HCT116 (cell line): Measurements from ENCODE around the gene CDC42SE2. TPM values are rescaled to one million over a fixed set of nuclear protein-coding genes. Genes with fewer than 3 reads are reported as not detected.

Source experiments
- ATAC-seq: fragments of 200-7000 bp; cut with Tn5 transposase; 2 replicates; pipeline ENCODE4 v1.9.1; 2020; ENCODE audit warnings: mild to moderate bottlenecking, moderate library complexity
- BruUV-seq: library from RNA; stranded (reverse); fragments of 400-500 nt; replicated peaks from 2 replicates; lab custom pipeline; 2021; lab: Mats Ljungman, UMichigan
- CTCF ChIA-PET: fragments of 300-600 bp; sonication (Branson Sonifier 250); formaldehyde crosslinking; loops from one replicate; lab custom pipeline; 2021; ENCODE audit warnings: antibody characterized with exemption; lab: Charles Lee
- POLR2A ChIA-PET: fragments of 300-600, 350-600 bp; sonication (Branson Sonifier 250); formaldehyde crosslinking; loops from one replicate; lab custom pipeline; 2021; ENCODE audit warnings: antibody characterized with exemption; lab: Charles Lee
- RAD21 ChIA-PET, 2 experiments: fragments of 300-600 bp; sonication (Branson Sonifier 250); formaldehyde crosslinking; loops; one replicate each; lab custom pipeline; 2023; ENCODE audit warnings: low total read pairs in 2 of 2; ENCODE audit not compliant: uncharacterized antibody in 2 of 2, unreplicated experiment in 2 of 2, low non-redundant PET in 1 of 2; lab: Charles Lee
- DNase-seq: peaks from one replicate; pipeline ENCODE4 v3.0.0-alpha.2; 2010; ENCODE audit warnings: low read depth, low spot score
- H2AFZ ChIP-seq: fragments of 200-600 bp; shearing (Covaris generic), sonication (generic); 2 replicates; pipeline ENCODE4 v1.6.1; 2017; ENCODE audit warnings: low read depth, mixed run types, mixed read lengths, antibody characterized with exemption, low read length; ENCODE audit not compliant: poor library complexity, severe bottlenecking
- H3K27ac ChIP-seq: 2 replicates; pipeline ENCODE4 v1.5.1; 2012; ENCODE audit warnings: low read depth, low read length
- H3K27me3 ChIP-seq: fragments of 200-600 bp; sonication (generic); 2 replicates; pipeline ENCODE4 v1.6.1; 2016; ENCODE audit warnings: mixed run types, low read length, mixed read lengths; ENCODE audit not compliant: insufficient read depth
- H3K36me3 ChIP-seq, 2 experiments: fragments of 200-500 bp in 1 of 2; fragments of 200-600 bp in 1 of 2; sonication (Bioruptor generic) in 1 of 2; sonication (generic) in 1 of 2; 2 replicates each; pipeline versions ENCODE4 v1.5.1 to v1.6.1; 2014 to 2016; ENCODE audit warnings: low read length in 2 of 2, inconsistent platforms in 1 of 2, mixed read lengths in 1 of 2, mixed run types in 1 of 2; ENCODE audit not compliant: insufficient read depth in 2 of 2, control insufficient read depth in 1 of 2
- H3K4me1 ChIP-seq, 2 experiments: fragments of 200-600 bp in 1 of 2; sonication (generic) in 1 of 2; 2 replicates each; pipeline versions ENCODE4 v1.5.1 to v1.6.1; 2012 to 2017; ENCODE audit warnings: low read length in 2 of 2, inconsistent platforms in 1 of 2, mild to moderate bottlenecking in 1 of 2, mixed read lengths in 1 of 2, mixed run types in 1 of 2, moderate library complexity in 1 of 2; ENCODE audit not compliant: insufficient read depth in 2 of 2, control insufficient read depth in 1 of 2
- H3K4me2 ChIP-seq: fragments of 200-600 bp; sonication (generic); 2 replicates; pipeline ENCODE4 v1.6.1; 2017; ENCODE audit warnings: mixed run types, low read length, mixed read lengths
- H3K4me3 ChIP-seq, 2 experiments: fragments of 200-600 bp in 1 of 2; sonication (generic) in 1 of 2; replicated peaks in 1 of 2; 2 replicates each; pipeline ENCODE4 v1.5.1; 2011 to 2016; ENCODE audit warnings: low read length in 2 of 2, control low read depth in 1 of 2, low read depth in 1 of 2, mild to moderate bottlenecking in 1 of 2, mixed read lengths in 1 of 2, mixed run types in 1 of 2
- H3K79me2 ChIP-seq: fragments of 200-600 bp; sonication (generic); 2 replicates; pipeline ENCODE4 v1.6.1; 2017; ENCODE audit warnings: mild to moderate bottlenecking, mixed run types, low read length, moderate library complexity, mixed read lengths; ENCODE audit not compliant: insufficient read depth
- H3K9ac ChIP-seq: fragments of 200-600 bp; sonication (generic); 2 replicates; pipeline ENCODE4 v1.6.1; 2016; ENCODE audit warnings: low read length, mixed read lengths
- H3K9me2 ChIP-seq: fragments of 200-600 bp; sonication (generic), shearing (Covaris generic); 2 replicates; pipeline ENCODE4 v1.6.1; 2017; ENCODE audit warnings: mixed run types, mild to moderate bottlenecking, moderate library complexity; ENCODE audit not compliant: insufficient read depth
- H3K9me3 ChIP-seq, 2 experiments: fragments of 200-500 bp in 1 of 2; fragments of 200-600 bp in 1 of 2; sonication (Bioruptor generic) in 1 of 2; sonication (generic) in 1 of 2; 2 replicates each; pipeline ENCODE4 v1.6.1; 2014 to 2017; ENCODE audit warnings: low read length in 2 of 2, mixed read lengths in 2 of 2, inconsistent platforms in 1 of 2, low read depth in 1 of 2, mild to moderate bottlenecking in 1 of 2, mixed run types in 1 of 2, moderate library complexity in 1 of 2; ENCODE audit not compliant: control insufficient read depth in 1 of 2, insufficient read depth in 1 of 2
- H4K20me1 ChIP-seq: fragments of 200-600 bp; sonication (generic), shearing (Covaris generic); 2 replicates; pipeline ENCODE4 v1.6.1; 2017; ENCODE audit warnings: mixed run types, mild to moderate bottlenecking, moderate library complexity; ENCODE audit not compliant: insufficient read depth
- CBX3 ChIP-seq: IDR thresholded peaks from 2 replicates; pipeline ENCODE4 v1.6.1; 2012; ENCODE audit warnings: low read depth
- CEBPB ChIP-seq: IDR thresholded peaks from 2 replicates; pipeline ENCODE4 v1.6.1; 2012; ENCODE audit warnings: low read depth
- EZH2phosphoT487 ChIP-seq: fragments of 200-600 bp; IDR thresholded peaks from 2 replicates; pipeline ENCODE4 v1.6.1; 2018; ENCODE audit warnings: antibody characterized with exemption, borderline replicate concordance
- FOSL1 ChIP-seq: IDR thresholded peaks from 2 replicates; pipeline ENCODE4 v1.6.1; 2012; ENCODE audit warnings: low read depth
- POLR2A ChIP-seq: IDR thresholded peaks from 2 replicates; pipeline ENCODE4 v1.7.0; 2011; ENCODE audit warnings: borderline replicate concordance; ENCODE audit not compliant: insufficient read depth, insufficient read length; ENCODE audit errors: extremely low read depth
- POLR2AphosphoS5 ChIP-seq: IDR thresholded peaks from 2 replicates; pipeline ENCODE4 v1.6.1; 2011; ENCODE audit warnings: mild to moderate bottlenecking, low read depth, low read length, moderate library complexity
- RAD21 ChIP-seq: IDR thresholded peaks from 2 replicates; pipeline ENCODE4 v1.6.1; 2012; ENCODE audit warnings: low read depth, mild to moderate bottlenecking
- SIN3A ChIP-seq: IDR thresholded peaks from 2 replicates; pipeline ENCODE4 v1.6.1; 2012; ENCODE audit warnings: low read depth
- SRF ChIP-seq: IDR thresholded peaks from 2 replicates; pipeline ENCODE4 v1.6.1; 2012; ENCODE audit warnings: low read depth
- TCF7L2 ChIP-seq: IDR thresholded peaks from 2 replicates; pipeline ENCODE4 v1.7.0; 2011; ENCODE audit warnings: borderline replicate concordance, inconsistent platforms; ENCODE audit not compliant: insufficient read depth, insufficient read length; ENCODE audit errors: extremely low read depth
- YY1 ChIP-seq: IDR thresholded peaks from 2 replicates; pipeline ENCODE4 v1.6.1; 2011; ENCODE audit warnings: low read length, low read depth, moderate library complexity, mild to moderate bottlenecking; ENCODE audit not compliant: insufficient replicate concordance; ENCODE audit errors: extremely low read depth
- ZFX ChIP-seq: fragments of 450-650 bp; IDR thresholded peaks from 2 replicates; pipeline ENCODE4 v1.6.1; 2017
- intact Hi-C: fragments of 100-400 bp; cut with micrococcal nuclease; formaldehyde crosslinking; loops from 2 replicates; pipeline ENCODE4 v1.10.0; 2022
- total RNA-seq: library from RNA; stranded (reverse); gene quantifications from one replicate; pipeline ENCODE4 v1.2.1, GENCODE V29; 2021; ENCODE audit not compliant: unreplicated experiment
- TF ChIP-seq, protein P1 (sequence below): IDR thresholded peaks from 2 replicates; pipeline ENCODE4 v1.6.1; 2012; ENCODE audit warnings: low read depth
- TF ChIP-seq, protein P2 (sequence below): IDR thresholded peaks from 2 replicates; pipeline ENCODE4 v1.6.1; 2012
- TF ChIP-seq, protein P3 (sequence below): IDR thresholded peaks from 2 replicates; pipeline ENCODE4 v1.6.1; 2012

The CDC42SE2 gene
- total RNA-seq, 1 experiment from 2014 or later: 27.0 TPM

DNA sequence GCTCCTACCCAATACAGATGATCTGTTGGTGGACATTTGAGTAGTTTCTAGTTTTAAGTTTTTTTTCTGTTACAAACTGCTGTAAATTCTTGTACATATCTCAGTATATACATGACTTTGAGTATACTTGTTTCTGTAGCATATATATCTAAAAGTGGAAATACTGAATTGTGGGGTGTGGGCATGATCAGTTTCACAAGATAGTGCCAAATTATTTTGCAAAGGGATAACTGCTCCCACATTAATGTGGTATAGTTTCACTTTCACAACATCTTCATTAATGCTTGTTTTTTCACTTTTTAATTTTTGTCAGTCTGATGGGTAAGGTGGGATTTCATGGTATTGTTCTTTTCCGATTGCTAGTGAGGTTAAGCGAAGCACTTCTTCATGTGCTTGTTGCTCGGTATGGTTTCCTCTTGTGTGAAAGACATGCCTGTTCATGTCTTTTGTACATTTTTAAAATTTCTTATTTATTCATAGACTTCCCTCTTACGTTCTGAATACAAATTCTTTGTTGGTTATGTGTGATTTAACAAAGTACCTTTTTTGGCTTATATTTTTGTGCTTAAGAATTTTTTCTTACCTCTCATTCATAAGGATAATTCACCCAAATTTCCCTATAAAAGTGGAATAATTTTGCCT, 103.5 kb downstream of the CDC42SE2 start:
- Histone ChIP-seq H3K9me2 (no peaks in the 10 kb centered on the region), H4K20me1 (no peaks in the 10 kb centered on the region), H3K27me3 (no peaks in the 10 kb centered on the region), H3K4me2 (no peak overlapping the region), H3K79me2 (peaks cover 17% of the 10 kb centered on the region; the same call in 1 of the 2 replicates), H3K4me1 (no peaks in the 10 kb centered on the region), H3K9ac (no peak overlapping the region), H3K27ac (no peak overlapping the region), H3K36me3 (no peaks in the 10 kb centered on the region), H2AFZ (no peak overlapping the region), H3K4me3 (no peak overlapping the region), H3K9me3 (no peaks in the 10 kb centered on the region)
- ChIA-PET CTCF (no interaction called here), RAD21 (no interaction called here), POLR2A (no interaction called here)
- BruUV-seq: no TSS peak
- DNase-seq (no peak), ATAC-seq (no peak)
- TF ChIP-seq ZFX (no peak), EZH2phosphoT487 (no peak), CBX3 (no peak), SRF (no peak), CEBPB (no peak), POLR2AphosphoS5 (no peak), YY1 (no peak), RAD21 (no peak), FOSL1 (no peak), POLR2A (no peak), TCF7L2 (no peak), SIN3A (no peak)
- TF ChIP-seq, protein P1, sequence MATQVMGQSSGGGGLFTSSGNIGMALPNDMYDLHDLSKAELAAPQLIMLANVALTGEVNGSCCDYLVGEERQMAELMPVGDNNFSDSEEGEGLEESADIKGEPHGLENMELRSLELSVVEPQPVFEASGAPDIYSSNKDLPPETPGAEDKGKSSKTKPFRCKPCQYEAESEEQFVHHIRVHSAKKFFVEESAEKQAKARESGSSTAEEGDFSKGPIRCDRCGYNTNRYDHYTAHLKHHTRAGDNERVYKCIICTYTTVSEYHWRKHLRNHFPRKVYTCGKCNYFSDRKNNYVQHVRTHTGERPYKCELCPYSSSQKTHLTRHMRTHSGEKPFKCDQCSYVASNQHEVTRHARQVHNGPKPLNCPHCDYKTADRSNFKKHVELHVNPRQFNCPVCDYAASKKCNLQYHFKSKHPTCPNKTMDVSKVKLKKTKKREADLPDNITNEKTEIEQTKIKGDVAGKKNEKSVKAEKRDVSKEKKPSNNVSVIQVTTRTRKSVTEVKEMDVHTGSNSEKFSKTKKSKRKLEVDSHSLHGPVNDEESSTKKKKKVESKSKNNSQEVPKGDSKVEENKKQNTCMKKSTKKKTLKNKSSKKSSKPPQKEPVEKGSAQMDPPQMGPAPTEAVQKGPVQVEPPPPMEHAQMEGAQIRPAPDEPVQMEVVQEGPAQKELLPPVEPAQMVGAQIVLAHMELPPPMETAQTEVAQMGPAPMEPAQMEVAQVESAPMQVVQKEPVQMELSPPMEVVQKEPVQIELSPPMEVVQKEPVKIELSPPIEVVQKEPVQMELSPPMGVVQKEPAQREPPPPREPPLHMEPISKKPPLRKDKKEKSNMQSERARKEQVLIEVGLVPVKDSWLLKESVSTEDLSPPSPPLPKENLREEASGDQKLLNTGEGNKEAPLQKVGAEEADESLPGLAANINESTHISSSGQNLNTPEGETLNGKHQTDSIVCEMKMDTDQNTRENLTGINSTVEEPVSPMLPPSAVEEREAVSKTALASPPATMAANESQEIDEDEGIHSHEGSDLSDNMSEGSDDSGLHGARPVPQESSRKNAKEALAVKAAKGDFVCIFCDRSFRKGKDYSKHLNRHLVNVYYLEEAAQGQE: no peak
- TF ChIP-seq, protein P2, sequence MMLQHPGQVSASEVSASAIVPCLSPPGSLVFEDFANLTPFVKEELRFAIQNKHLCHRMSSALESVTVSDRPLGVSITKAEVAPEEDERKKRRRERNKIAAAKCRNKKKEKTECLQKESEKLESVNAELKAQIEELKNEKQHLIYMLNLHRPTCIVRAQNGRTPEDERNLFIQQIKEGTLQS: no peak
- TF ChIP-seq, protein P3, sequence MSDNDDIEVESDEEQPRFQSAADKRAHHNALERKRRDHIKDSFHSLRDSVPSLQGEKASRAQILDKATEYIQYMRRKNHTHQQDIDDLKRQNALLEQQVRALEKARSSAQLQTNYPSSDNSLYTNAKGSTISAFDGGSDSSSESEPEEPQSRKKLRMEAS: no peak
- intact Hi-C loops: no loop called here
